Iris pigment epithelial cell (primary cell): Measurements from ENCODE around the gene HNRNPD.
"Not testable (repeated sequence)": the region's sequence is repeated elsewhere in the genome, so short reads cannot be mapped to it uniquely, and the experiment has no call there.

Experiments used
- DNase-seq: peaks from one replicate; pipeline ENCODE4 v3.0.0-alpha.2; 2011; ENCODE audit warnings: low read depth

The HNRNPD gene

GRCh38 chr4:82373816-82374625, at the start of gene HNRNPD:
HNRNPD (minus strand) TSS chr4:82373991; CDS start chr4:82373678, 313 bp downstream.
- peak; percentile 100 for DNase-seq

GRCh38 chr4:82422616-82423015, 48.8 kb upstream of the HNRNPD start:
- DNase-seq: no peak

GRCh38 chr4:82421796-82422560, 48.2 kb upstream of the HNRNPD start:
- DNase-seq: no peak

GRCh38 chr4:82419451-82419850, 45.7 kb upstream of the HNRNPD start:
- DNase-seq: no peak

GRCh38 chr4:82415922-82416365, 42.2 kb upstream of the HNRNPD start:
- DNase-seq: no peak

- DNase-seq: not testable (repeated sequence)
Measured at GRCh38 chr4:82415061-82415460, 41.3 kb upstream of the HNRNPD start.

- no peak for DNase-seq
Measured at GRCh38 chr4:82403725-82404124, 29.9 kb upstream of the HNRNPD start.

GRCh38 chr4:82402196-82402775, 28.5 kb upstream of the HNRNPD start:
- no peak for DNase-seq

GRCh38 chr4:82401600-82401999, 27.8 kb upstream of the HNRNPD start:
- no peak for DNase-seq

- DNase-seq: no peak
Measured at GRCh38 chr4:82398263-82398662, 24.5 kb upstream of the HNRNPD start.

- no peak for DNase-seq
Measured at GRCh38 chr4:82397527-82397926, 23.7 kb upstream of the HNRNPD start.

- no peak for DNase-seq
Measured at GRCh38 chr4:82394896-82395295, 21.1 kb upstream of the HNRNPD start.

- DNase-seq: not testable (repeated sequence)
Measured at GRCh38 chr4:82390061-82390460, 16.3 kb upstream of the HNRNPD start.

GRCh38 chr4:82388405-82388804, 14.6 kb upstream of the HNRNPD start:
- DNase-seq: no peak

GRCh38 chr4:82386312-82386711, 12.5 kb upstream of the HNRNPD start:
- DNase-seq: not testable (repeated sequence)

- peak; percentile 61 for DNase-seq
Measured at GRCh38 chr4:82382751-82383150, 9.0 kb upstream of the HNRNPD start.

GRCh38 chr4:82381661-82382296, 8.0 kb upstream of the HNRNPD start:
- no peak for DNase-seq

- no peak for DNase-seq
Measured at GRCh38 chr4:82381235-82381634, 7.4 kb upstream of the HNRNPD start.

GRCh38 chr4:82380831-82381230, 7.0 kb upstream of the HNRNPD start:
- no peak for DNase-seq

- no peak for DNase-seq
Measured at GRCh38 chr4:82380344-82380743, 6.6 kb upstream of the HNRNPD start.

GRCh38 chr4:82376109-82376508, 2.3 kb upstream of the HNRNPD start:
- DNase-seq: no peak

GRCh38 chr4:82373486-82373815, 340 bp downstream of the HNRNPD start:
- DNase-seq: no peak
